ENCODE results near the gene WFIKKN1. TPM values are rescaled to one million over a fixed set of nuclear protein-coding genes. Genes with fewer than 3 reads are reported as not detected.

The WFIKKN1 gene
- total RNA-seq, 1 experiment from 2014 or later: 0.15 TPM

- no peak for DNase-seq (ENCODE audit: extremely low read depth, low read depth)
Measured at GRCh38 chr16:621526-622105, 9.2 kb upstream of the WFIKKN1 start.

GRCh38 chr16:622920-623280, 7.9 kb upstream of the WFIKKN1 start:
- DNase-seq (ENCODE audit: extremely low read depth, low read depth): no peak

GRCh38 chr16:624526-625070, 6.2 kb upstream of the WFIKKN1 start:
- no peak for DNase-seq (ENCODE audit: extremely low read depth, low read depth)

- no peak for DNase-seq (ENCODE audit: extremely low read depth, low read depth)
Measured at GRCh38 chr16:625117-625976, 5.4 kb upstream of the WFIKKN1 start.

- DNase-seq (ENCODE audit: extremely low read depth, low read depth): no peak
Measured at GRCh38 chr16:625977-626765, 4.6 kb upstream of the WFIKKN1 start.

GRCh38 chr16:626787-627453, 3.9 kb upstream of the WFIKKN1 start:
- peak; percentile 30 for DNase-seq (ENCODE audit: extremely low read depth, low read depth)

- DNase-seq (ENCODE audit: extremely low read depth, low read depth): no peak
Measured at GRCh38 chr16:627454-628239, 3.1 kb upstream of the WFIKKN1 start.

GRCh38 chr16:628321-629061, 2.3 kb upstream of the WFIKKN1 start:
- no peak for DNase-seq (ENCODE audit: extremely low read depth, low read depth)

- no peak for DNase-seq (ENCODE audit: extremely low read depth, low read depth)
Measured at GRCh38 chr16:629185-629832, 1.5 kb upstream of the WFIKKN1 start.

- no peak for DNase-seq (ENCODE audit: extremely low read depth, low read depth)
Measured at GRCh38 chr16:629833-630248, 944 bp upstream of the WFIKKN1 start.

- DNase-seq (ENCODE audit: extremely low read depth, low read depth): no peak
Measured at GRCh38 chr16:630249-630814, 453 bp upstream of the WFIKKN1 start.

- DNase-seq (ENCODE audit: extremely low read depth, low read depth): no peak
Measured at GRCh38 chr16:631808-632358, 1.1 kb downstream of the WFIKKN1 start.

GRCh38 chr16:632486-633335, 1.9 kb downstream of the WFIKKN1 start:
- no peak for DNase-seq (ENCODE audit: extremely low read depth, low read depth)

GRCh38 chr16:633336-634050, 2.7 kb downstream of the WFIKKN1 start:
- DNase-seq (ENCODE audit: extremely low read depth, low read depth): no peak

- no peak for DNase-seq (ENCODE audit: extremely low read depth, low read depth)
Measured at GRCh38 chr16:634051-634670, 3.4 kb downstream of the WFIKKN1 start.

GRCh38 chr16:634996-635395, 4.2 kb downstream of the WFIKKN1 start:
- no peak for DNase-seq (ENCODE audit: extremely low read depth, low read depth)
